Measurements from ENCODE around the gene POP5.

DNA sequence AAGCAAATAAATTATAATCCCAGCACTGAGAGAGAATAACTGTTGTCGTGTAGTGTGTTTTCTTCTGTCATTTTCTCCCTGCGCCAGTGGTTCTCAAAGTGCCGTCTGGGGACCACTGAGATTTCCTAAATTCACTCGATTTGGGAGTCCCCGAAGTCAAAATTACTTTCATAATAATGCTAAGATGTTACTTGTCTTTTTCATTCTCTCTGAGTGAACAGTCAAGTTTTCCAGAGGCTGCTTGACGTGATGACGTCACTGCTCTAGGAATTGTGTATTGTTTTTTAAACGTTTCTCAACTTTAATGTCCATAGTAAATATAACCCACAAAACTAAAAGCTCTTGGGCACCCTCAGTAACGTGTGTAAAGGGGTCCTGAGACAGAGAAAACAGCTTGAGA, 796 bp upstream of the POP5 start:
- TF ChIP-seq, protein P1, sequence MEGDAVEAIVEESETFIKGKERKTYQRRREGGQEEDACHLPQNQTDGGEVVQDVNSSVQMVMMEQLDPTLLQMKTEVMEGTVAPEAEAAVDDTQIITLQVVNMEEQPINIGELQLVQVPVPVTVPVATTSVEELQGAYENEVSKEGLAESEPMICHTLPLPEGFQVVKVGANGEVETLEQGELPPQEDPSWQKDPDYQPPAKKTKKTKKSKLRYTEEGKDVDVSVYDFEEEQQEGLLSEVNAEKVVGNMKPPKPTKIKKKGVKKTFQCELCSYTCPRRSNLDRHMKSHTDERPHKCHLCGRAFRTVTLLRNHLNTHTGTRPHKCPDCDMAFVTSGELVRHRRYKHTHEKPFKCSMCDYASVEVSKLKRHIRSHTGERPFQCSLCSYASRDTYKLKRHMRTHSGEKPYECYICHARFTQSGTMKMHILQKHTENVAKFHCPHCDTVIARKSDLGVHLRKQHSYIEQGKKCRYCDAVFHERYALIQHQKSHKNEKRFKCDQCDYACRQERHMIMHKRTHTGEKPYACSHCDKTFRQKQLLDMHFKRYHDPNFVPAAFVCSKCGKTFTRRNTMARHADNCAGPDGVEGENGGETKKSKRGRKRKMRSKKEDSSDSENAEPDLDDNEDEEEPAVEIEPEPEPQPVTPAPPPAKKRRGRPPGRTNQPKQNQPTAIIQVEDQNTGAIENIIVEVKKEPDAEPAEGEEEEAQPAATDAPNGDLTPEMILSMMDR (IDR thresholded peaks at IDR 0.05), result no peak
- no peak for TF ChIP-seq POLR2A (IDR thresholded peaks at IDR 0.05)
